Adipose tissue (tissue), 3 donors: ENCODE data around the gene KIAA0232. TPM values are rescaled to one million over a fixed set of nuclear protein-coding genes. Genes with fewer than 3 reads are reported as not detected.

Source experiments
- polyA plus RNA-seq, 3 donors: library from polyadenylated mRNA; stranded (reverse); fragments of 200-250 nt; gene quantifications; one replicate each; pipeline ENCODE4 v1.2.3, GENCODE V29; 2013
- donor health status: healthy with polysubstance abuse.
- donor health status: Bipolar disorder and iron deficiency.
- donor health status: healthy.

The KIAA0232 gene
- polyA plus RNA-seq, 3 donors: 3.8 to 9.8 (median 6.7) TPM

Other genes starting within 250 kb of the KIAA0232 start
- gene MAN2B2, start 207.5 kb upstream of the KIAA0232 start, polyA plus RNA-seq: 10 to 100 TPM in 2 of 3 donors, 1 to 10 TPM in 1; 8.7 to 14.9 (median 13.0) TPM
- gene MRFAP1, start 142.0 kb upstream of the KIAA0232 start, polyA plus RNA-seq: 100 to 1,000 TPM; 132 to 387 (median 251) TPM
- 10 to 100 TPM in 2 of 3 donors, 1 to 10 TPM in 1; 1.2 to 77.3 (median 48.6) TPM for gene S100P, start 88.8 kb upstream of the KIAA0232 start, polyA plus RNA-seq
- 10 to 100 TPM; 23.3 to 66.1 (median 34.0) TPM for gene MRFAP1L1, start 72.9 kb upstream of the KIAA0232 start, polyA plus RNA-seq
- gene BLOC1S4, start 66.6 kb upstream of the KIAA0232 start, polyA plus RNA-seq: 10 to 100 TPM in 1 of 3 donors, 1 to 10 TPM in 2; 4.7 to 10.8 (median 7.9) TPM
- 10 to 100 TPM; 12.2 to 22.9 (median 22.9) TPM for gene TBC1D14, start 127.1 kb downstream of the KIAA0232 start, polyA plus RNA-seq